Activated CD4-positive, alpha-beta T cell treated with anti-CD3 and anti-CD28 coated beads, Interleukin-2, amount 10 ng/mL, durations not matched to agents 24 days and 14 days (primary cell): ENCODE data around the gene THADA. TPM values are rescaled to one million over a fixed set of nuclear protein-coding genes. Genes with fewer than 3 reads are reported as not detected.
"Not testable (repeated sequence)": the region's sequence is repeated elsewhere in the genome, so short reads cannot be mapped to it uniquely, and the experiment has no call there.

Experiments
- DNase-seq: peaks from one replicate; pipeline ENCODE4 v3.0.0; 2022
- H3K27ac Mint-ChIP-seq: one replicate; pipeline ENCODE4 v1.8.0; 2022; ENCODE audit warnings: mild to moderate bottlenecking, mixed read lengths
- H3K27me3 Mint-ChIP-seq: one replicate; pipeline ENCODE4 v1.8.0; 2022; ENCODE audit warnings: mixed read lengths
- H3K36me3 Mint-ChIP-seq: one replicate; pipeline ENCODE4 v1.8.0; 2022; ENCODE audit warnings: low read depth, mild to moderate bottlenecking, mixed read lengths
- H3K4me1 Mint-ChIP-seq: one replicate; pipeline ENCODE4 v1.8.0; 2021; ENCODE audit warnings: mixed read lengths
- H3K4me3 Mint-ChIP-seq: one replicate; pipeline ENCODE4 v1.8.0; 2022; ENCODE audit warnings: mild to moderate bottlenecking, moderate library complexity, mixed read lengths
- H3K9me3 Mint-ChIP-seq: one replicate; pipeline ENCODE4 v1.8.0; 2021; ENCODE audit warnings: mixed read lengths
- intact Hi-C: fragments of 100-400 bp; cut with micrococcal nuclease; formaldehyde crosslinking; loops from one replicate; pipeline ENCODE4 v1.15.1; 2023
- total RNA-seq: library from RNA; stranded (reverse); gene quantifications from 2 replicates; pipeline ENCODE4 v1.2.3, GENCODE V29; 2022

The THADA gene
- total RNA-seq, 1 donor from 2014 or later = 55.4 TPM

- no peak overlapping the region for H3K4me3 Mint-ChIP-seq
- H3K27me3 Mint-ChIP-seq = no peaks in the 10 kb centered on the region
- H3K9me3 Mint-ChIP-seq = no peaks in the 10 kb centered on the region
- H3K4me1 Mint-ChIP-seq = peaks cover 30% of the 10 kb centered on the region
- H3K36me3 Mint-ChIP-seq = peaks cover 23% of the 10 kb centered on the region
- peak; percentile 12 for DNase-seq
- intact Hi-C loops = no loop called here
- H3K27ac Mint-ChIP-seq = no peak overlapping the region
Measured at GRCh38 chr2:43455731-43456642, 139.9 kb downstream of the THADA start.

DNA sequence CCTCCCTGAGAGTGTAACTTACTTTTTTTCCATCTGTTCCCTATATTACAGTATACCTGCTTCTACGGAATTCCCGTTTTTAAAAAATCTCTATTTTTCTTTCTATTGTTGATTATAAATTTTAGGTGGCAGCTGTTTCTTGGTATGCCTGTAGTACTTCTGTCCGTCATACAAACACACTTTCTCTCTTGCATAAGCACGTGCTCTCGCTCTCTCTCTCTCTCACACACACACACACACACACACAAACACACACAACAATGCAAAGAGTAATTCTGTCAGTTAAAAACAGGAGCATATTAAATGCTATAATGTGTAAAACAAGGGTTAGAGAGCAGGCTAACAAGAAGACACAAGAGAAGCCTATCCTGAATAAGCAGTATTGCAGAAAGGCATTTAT lies 140.5 kb downstream of the THADA start:
- DNase-seq = no peak
- peaks cover 22% of the 10 kb centered on the region for H3K36me3 Mint-ChIP-seq
- no peak overlapping the region for H3K27ac Mint-ChIP-seq
- H3K27me3 Mint-ChIP-seq = no peaks in the 10 kb centered on the region
- intact Hi-C loops = no loop called here
- H3K4me3 Mint-ChIP-seq = no peak overlapping the region
- peaks cover 25% of the 10 kb centered on the region for H3K4me1 Mint-ChIP-seq
- no peaks in the 10 kb centered on the region for H3K9me3 Mint-ChIP-seq

DNA sequence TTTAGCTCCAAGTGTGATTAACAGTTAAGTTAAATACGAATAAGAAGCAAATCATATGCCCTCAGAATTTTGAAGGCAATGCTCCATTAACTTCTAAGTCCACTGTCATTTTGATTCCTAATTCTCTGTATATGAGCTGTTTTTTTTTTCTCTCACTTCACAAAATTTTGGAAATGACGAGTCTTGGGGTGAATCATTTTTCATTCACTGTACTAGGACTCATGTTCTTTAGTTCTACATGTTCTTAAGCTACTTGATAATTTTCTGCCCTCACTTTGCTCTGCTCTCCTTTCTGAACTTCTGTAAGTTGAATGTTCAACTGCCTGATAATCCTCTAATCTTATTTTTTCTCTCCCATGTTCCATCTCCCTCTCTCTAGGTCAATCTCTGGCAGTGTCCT lies 141.0 kb downstream of the THADA start:
- Mint-ChIP-seq H3K27me3 (no peaks in the 10 kb centered on the region), H3K4me1 (peaks cover 25% of the 10 kb centered on the region), H3K9me3 (no peaks in the 10 kb centered on the region), H3K36me3 (peaks cover 21% of the 10 kb centered on the region), H3K27ac (no peak overlapping the region), H3K4me3 (no peak overlapping the region)
- no peak for DNase-seq
- intact Hi-C loops = no loop called here

DNA sequence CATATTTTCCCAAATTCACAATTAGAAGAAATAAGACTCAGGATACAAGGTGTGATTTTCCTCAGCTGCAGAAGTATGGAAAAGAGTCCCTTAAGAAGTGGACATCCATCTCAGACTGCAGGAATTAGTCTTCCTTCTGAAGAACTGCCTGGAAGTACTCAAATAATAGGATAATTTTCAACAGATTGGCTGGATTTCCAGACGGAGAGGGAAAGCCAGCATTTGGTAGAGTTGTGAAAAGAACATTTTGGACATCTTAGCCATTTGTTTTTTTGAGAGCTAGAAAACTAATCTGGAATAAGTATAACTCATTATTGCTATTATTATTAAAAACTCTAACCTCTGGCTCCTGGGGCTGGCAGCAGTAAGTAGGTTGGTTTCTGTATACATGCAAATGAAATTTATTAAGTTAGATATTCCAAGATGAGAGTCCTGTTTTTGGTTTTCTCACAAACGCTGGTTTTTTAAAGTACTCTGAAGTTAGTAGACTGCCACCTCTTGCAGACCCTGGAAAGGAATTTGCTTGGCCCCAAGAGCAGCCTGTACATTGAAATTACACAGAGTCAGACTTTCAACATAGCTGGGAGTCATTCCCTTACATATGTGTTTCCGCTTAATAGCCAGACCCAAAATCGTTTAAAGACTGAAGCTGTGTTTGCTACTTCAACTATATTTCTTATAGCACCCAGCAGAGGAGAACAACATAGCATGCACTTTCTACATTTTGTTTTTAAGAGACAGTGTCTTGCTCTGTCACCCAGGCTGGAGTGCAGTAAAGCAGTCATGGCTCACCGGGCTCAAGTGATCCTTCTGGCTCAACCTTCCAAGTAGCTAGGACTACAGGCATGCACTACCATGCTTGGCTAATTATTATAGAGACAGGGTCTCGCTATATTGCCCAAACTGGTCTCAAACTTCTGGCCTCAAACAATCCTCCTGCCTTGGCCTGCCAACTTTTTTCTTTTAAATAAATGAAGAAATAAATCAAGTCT lies 142.4 kb downstream of the THADA start:
- intact Hi-C loops = no loop called here
- no peak for DNase-seq
- no peak overlapping the region for H3K4me3 Mint-ChIP-seq

GRCh38 chr2:43452318-43452731 lies 143.5 kb downstream of the THADA start:
- Mint-ChIP-seq H3K4me1 (peaks cover 15% of the 10 kb centered on the region), H3K36me3 (peaks cover 21% of the 10 kb centered on the region), H3K9me3 (no peaks in the 10 kb centered on the region), H3K4me3 (no peak overlapping the region), H3K27ac (no peak overlapping the region), H3K27me3 (no peaks in the 10 kb centered on the region)
- DNase-seq = peak; percentile 51
- intact Hi-C loops = no loop called here

More for the DNA sequence above, 142.4 kb downstream of the THADA start:
- H3K27ac Mint-ChIP-seq = no peak overlapping the region
- no peaks in the 10 kb centered on the region for H3K27me3 Mint-ChIP-seq
- H3K9me3 Mint-ChIP-seq = no peaks in the 10 kb centered on the region
- H3K4me1 Mint-ChIP-seq = peaks cover 20% of the 10 kb centered on the region
- H3K36me3 Mint-ChIP-seq = peaks cover 25% of the 10 kb centered on the region

DNA sequence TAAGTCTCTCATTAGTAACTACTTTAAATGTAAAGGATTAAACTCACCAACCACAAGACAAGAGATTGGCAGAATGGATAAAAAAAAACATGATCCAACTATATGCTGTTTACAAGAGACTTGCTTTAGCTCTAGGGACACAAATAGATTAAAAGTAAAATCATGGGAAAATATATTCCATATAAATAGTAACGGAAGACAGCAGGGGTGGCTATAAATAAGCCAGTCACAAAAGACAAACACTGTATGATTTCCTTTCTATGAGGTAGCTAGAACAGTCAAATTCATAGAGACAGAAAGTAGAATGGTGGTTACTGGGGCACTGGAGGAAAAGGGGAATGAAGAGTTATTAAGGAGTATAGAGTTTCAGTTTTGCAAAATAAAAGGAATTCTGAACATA lies 145.2 kb downstream of the THADA start:
- Mint-ChIP-seq H3K27ac (no peak overlapping the region), H3K36me3 (peaks cover 33% of the 10 kb centered on the region), H3K4me1 (peaks cover 10% of the 10 kb centered on the region), H3K27me3 (no peaks in the 10 kb centered on the region), H3K9me3 (no peaks in the 10 kb centered on the region), H3K4me3 (no peak overlapping the region)
- intact Hi-C loops = no loop called here
- DNase-seq = no peak

DNA sequence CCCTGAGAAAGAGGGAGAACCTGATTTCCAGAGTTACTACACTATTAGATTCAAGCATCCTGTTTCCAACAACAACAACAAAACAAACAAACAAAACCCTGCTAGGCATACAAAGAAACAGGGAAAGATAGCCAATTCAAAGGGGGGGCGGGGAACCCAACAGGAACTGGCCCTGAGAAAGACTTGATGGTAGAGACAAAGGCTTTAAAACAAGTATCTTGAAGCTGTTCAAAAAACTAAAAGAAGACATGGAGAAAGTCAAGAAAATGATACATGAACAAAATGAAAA lies 147.1 kb downstream of the THADA start:
- DNase-seq = peak; percentile 49
- intact Hi-C loops = no loop called here
- no peaks in the 10 kb centered on the region for H3K27me3 Mint-ChIP-seq
- H3K4me1 Mint-ChIP-seq = peaks cover 7% of the 10 kb centered on the region
- peaks cover 35% of the 10 kb centered on the region for H3K36me3 Mint-ChIP-seq
- no peak overlapping the region for H3K27ac Mint-ChIP-seq
- H3K9me3 Mint-ChIP-seq = no peaks in the 10 kb centered on the region
- no peak overlapping the region for H3K4me3 Mint-ChIP-seq

DNA sequence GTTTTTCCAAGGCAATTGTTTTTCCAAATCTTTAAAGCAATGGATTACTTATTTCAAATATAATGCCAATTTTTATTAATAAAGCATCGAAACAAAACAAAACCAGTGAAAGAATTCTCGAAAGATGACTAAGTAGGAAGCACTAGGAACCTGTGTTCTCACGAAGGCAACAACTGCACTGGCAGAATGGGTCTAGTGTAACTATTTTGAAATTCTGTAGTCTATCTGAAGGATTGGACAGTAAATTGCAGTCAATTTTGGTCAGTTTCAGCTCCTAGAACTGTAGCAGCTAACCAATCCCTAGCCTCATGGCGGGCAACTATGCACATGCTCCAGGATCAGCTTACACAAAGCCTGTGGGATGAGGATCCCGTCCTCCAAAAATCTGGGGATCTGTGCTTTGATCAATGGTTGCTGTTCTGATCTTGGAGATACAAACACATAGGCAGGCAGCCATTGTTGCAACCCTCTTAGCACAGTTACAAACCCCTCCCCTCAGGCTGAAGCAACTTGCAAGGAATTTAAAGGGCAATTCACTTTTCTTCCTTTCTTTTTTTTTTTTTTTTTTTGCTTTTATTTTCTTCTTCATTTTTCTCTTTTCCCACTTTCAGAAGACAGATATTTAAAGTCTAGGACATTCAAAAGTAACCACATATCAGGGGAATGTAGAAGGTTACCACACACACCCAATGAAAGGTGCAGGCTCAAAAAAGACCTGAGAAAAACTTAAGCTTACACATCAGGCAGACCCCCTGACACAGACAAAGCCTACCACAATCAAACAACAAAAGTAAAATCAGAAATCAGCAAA lies 147.6 kb downstream of the THADA start:
- H3K27ac Mint-ChIP-seq = no peak overlapping the region
- peaks cover 35% of the 10 kb centered on the region for H3K36me3 Mint-ChIP-seq
- no peaks in the 10 kb centered on the region for H3K27me3 Mint-ChIP-seq
- no peak for DNase-seq
- no peaks in the 10 kb centered on the region for H3K9me3 Mint-ChIP-seq
- intact Hi-C loops = no loop called here
- no peak overlapping the region for H3K4me3 Mint-ChIP-seq
- H3K4me1 Mint-ChIP-seq = peaks cover 7% of the 10 kb centered on the region

GRCh38 chr2:43446755-43447154 lies 149.1 kb downstream of the THADA start:
- not testable (repeated sequence) for H3K9me3 Mint-ChIP-seq, H3K4me1 Mint-ChIP-seq
- H3K36me3 Mint-ChIP-seq = peaks cover 35% of the 10 kb centered on the region

DNA sequence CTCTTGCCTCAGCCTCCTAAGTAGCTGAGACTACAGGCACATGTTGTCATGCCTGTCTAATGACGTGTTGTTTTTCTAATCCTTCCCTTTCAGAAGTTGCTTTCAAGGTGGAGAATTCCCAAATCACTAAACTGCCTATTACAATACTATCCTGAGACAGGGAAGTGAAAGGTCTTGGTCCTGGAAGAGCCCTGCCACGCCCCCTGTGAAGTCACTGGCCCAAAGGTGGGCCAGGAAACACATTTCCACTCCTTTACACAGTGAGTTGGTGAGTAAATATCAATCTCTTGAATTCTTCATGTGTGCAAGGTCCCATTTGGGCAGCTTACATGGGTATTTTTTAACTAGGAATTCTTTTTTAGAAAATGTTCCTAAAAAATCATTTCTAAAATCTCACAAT lies 150.1 kb downstream of the THADA start:
- Mint-ChIP-seq H3K4me3 (no peak overlapping the region), H3K36me3 (peaks cover 31% of the 10 kb centered on the region), H3K27me3 (no peaks in the 10 kb centered on the region), H3K27ac (no peak overlapping the region), H3K4me1 (peaks cover 4% of the 10 kb centered on the region), H3K9me3 (no peaks in the 10 kb centered on the region)
- DNase-seq = no peak
- intact Hi-C loops = no loop called here

More at GRCh38 chr2:43446755-43447154, 149.1 kb downstream of the THADA start:
- DNase-seq, H3K27me3 Mint-ChIP-seq, intact Hi-C loops, H3K4me3 Mint-ChIP-seq, H3K27ac Mint-ChIP-seq: not testable (repeated sequence)

GRCh38 chr2:43444989-43445645 lies 150.7 kb downstream of the THADA start:
- H3K9me3 Mint-ChIP-seq = no peaks in the 10 kb centered on the region
- no peaks in the 10 kb centered on the region for H3K27me3 Mint-ChIP-seq
- no peak overlapping the region for H3K27ac Mint-ChIP-seq
- peaks cover 28% of the 10 kb centered on the region for H3K36me3 Mint-ChIP-seq
- no peak overlapping the region for H3K4me3 Mint-ChIP-seq
- intact Hi-C loops = no loop called here
- peaks cover 4% of the 10 kb centered on the region for H3K4me1 Mint-ChIP-seq
- no peak for DNase-seq

DNA sequence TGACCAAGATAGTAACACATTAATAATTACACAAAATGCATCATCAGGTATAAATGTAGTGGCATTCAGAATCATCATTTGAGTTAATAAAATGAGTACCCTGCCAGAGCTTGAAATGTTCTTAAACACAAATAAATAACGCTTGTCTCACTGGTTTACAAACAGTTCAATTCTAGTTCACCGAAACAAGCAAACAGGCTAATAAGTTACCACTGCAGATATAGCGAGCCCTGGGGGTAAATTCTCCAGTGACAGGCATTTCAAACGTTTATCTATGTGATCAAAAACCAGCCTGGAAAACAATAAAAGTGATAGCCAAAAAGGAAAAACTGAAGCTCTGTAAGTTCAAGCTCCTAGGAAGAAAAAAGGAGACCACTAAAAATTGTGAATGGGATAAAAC lies 152.6 kb downstream of the THADA start:
- peaks cover 7% of the 10 kb centered on the region for H3K4me1 Mint-ChIP-seq
- intact Hi-C loops = no loop called here
- peaks cover 22% of the 10 kb centered on the region for H3K36me3 Mint-ChIP-seq
- H3K27ac Mint-ChIP-seq = no peak overlapping the region
- no peaks in the 10 kb centered on the region for H3K27me3 Mint-ChIP-seq
- H3K9me3 Mint-ChIP-seq = no peaks in the 10 kb centered on the region
- no peak for DNase-seq
- no peak overlapping the region for H3K4me3 Mint-ChIP-seq

DNA sequence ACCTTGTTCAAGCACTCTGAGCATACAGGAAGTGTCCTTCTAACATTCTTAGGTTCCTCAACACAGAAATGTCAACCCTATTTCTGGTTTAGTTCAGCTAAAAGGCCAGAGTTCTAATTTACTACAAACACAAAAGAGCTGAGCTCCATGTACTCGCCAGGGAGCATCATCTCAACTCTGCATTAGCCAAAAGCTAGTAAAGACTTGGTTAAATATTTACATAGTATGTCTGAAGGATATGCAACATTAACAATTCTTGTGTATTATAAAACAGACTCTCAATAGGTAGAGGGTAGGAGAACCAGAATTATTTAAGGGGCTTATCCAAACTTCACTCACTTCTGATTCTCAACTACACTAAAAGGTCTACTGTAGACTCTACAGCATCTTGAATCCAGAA lies 154.6 kb downstream of the THADA start:
- Mint-ChIP-seq H3K27me3 (no peaks in the 10 kb centered on the region), H3K4me3 (no peak overlapping the region), H3K36me3 (peaks cover 21% of the 10 kb centered on the region), H3K4me1 (peaks cover 7% of the 10 kb centered on the region), H3K9me3 (no peaks in the 10 kb centered on the region), H3K27ac (no peak overlapping the region)
- intact Hi-C loops = no loop called here
- DNase-seq = no peak
